ENCODE results near the gene RNF130. TPM values are rescaled to one million over a fixed set of nuclear protein-coding genes. Genes with fewer than 3 reads are reported as not detected.

Gene RNF130
- total RNA-seq, 1 donor from 2014 or later, result 67.3 TPM

GRCh38 chr5:180080486-180081280 lies 9.1 kb upstream of the RNF130 start:
- TF ChIP-seq CTCF (IDR thresholded peaks at IDR 0.05; ENCODE audit: unreplicated experiment), result no peak
- Mint-ChIP-seq H3K27me3 (ENCODE audit: unreplicated experiment) (peaks cover 5% of the 10 kb centered on the region), H3K9me3 (ENCODE audit: unreplicated experiment) (no peaks in the 10 kb centered on the region)

GRCh38 chr5:180079702-180080466 lies 8.3 kb upstream of the RNF130 start:
- no peak overlapping the region for H3K27ac Mint-ChIP-seq (ENCODE audit: unreplicated experiment)
- no peak for TF ChIP-seq CTCF (IDR thresholded peaks at IDR 0.05; ENCODE audit: unreplicated experiment)
- peaks cover 3% of the 10 kb centered on the region for H3K36me3 Mint-ChIP-seq (ENCODE audit: low read depth, unreplicated experiment)
- H3K4me1 Mint-ChIP-seq (ENCODE audit: unreplicated experiment), result no peaks in the 10 kb centered on the region
- H3K9me3 Mint-ChIP-seq (ENCODE audit: unreplicated experiment), result no peaks in the 10 kb centered on the region
- no peak overlapping the region for H3K4me3 Mint-ChIP-seq (ENCODE audit: unreplicated experiment)
- peaks cover 5% of the 10 kb centered on the region for H3K27me3 Mint-ChIP-seq (ENCODE audit: unreplicated experiment)
- no peak for DNase-seq (ENCODE audit: low spot score)

More at GRCh38 chr5:180080486-180081280, 9.1 kb upstream of the RNF130 start:
- Mint-ChIP-seq H3K36me3 (ENCODE audit: low read depth, unreplicated experiment) (peaks cover 3% of the 10 kb centered on the region), H3K4me3 (ENCODE audit: unreplicated experiment) (no peak overlapping the region), H3K27ac (ENCODE audit: unreplicated experiment) (no peak overlapping the region), H3K4me1 (ENCODE audit: unreplicated experiment) (peaks cover 2% of the 10 kb centered on the region)
- DNase-seq (ENCODE audit: low spot score), result no peak

- peaks cover 5% of the 10 kb centered on the region for H3K27me3 Mint-ChIP-seq (ENCODE audit: unreplicated experiment)
- DNase-seq (ENCODE audit: low spot score), result no peak
- H3K4me1 Mint-ChIP-seq (ENCODE audit: unreplicated experiment), result no peaks in the 10 kb centered on the region
- no peak for TF ChIP-seq CTCF (IDR thresholded peaks at IDR 0.05; ENCODE audit: unreplicated experiment)
- H3K9me3 Mint-ChIP-seq (ENCODE audit: unreplicated experiment), result no peaks in the 10 kb centered on the region
- peaks cover 3% of the 10 kb centered on the region for H3K36me3 Mint-ChIP-seq (ENCODE audit: low read depth, unreplicated experiment)
- no peak overlapping the region for H3K4me3 Mint-ChIP-seq (ENCODE audit: unreplicated experiment)
- H3K27ac Mint-ChIP-seq (ENCODE audit: unreplicated experiment), result no peak overlapping the region
Observed at GRCh38 chr5:180078348-180078747, 6.8 kb upstream of the RNF130 start.

- DNase-seq (ENCODE audit: low spot score), result no peak
- no peak overlapping the region for H3K4me3 Mint-ChIP-seq (ENCODE audit: unreplicated experiment)
Observed at GRCh38 chr5:180077594-180078284, 6.2 kb upstream of the RNF130 start.

More at GRCh38 chr5:180077594-180078284, 6.2 kb upstream of the RNF130 start:
- Mint-ChIP-seq H3K4me1 (ENCODE audit: unreplicated experiment) (no peaks in the 10 kb centered on the region), H3K27ac (ENCODE audit: unreplicated experiment) (no peak overlapping the region), H3K27me3 (ENCODE audit: unreplicated experiment) (peaks cover 7% of the 10 kb centered on the region), H3K9me3 (ENCODE audit: unreplicated experiment) (no peaks in the 10 kb centered on the region), H3K36me3 (ENCODE audit: low read depth, unreplicated experiment) (peaks cover 6% of the 10 kb centered on the region)
- TF ChIP-seq CTCF (IDR thresholded peaks at IDR 0.05; ENCODE audit: unreplicated experiment), result no peak
